Measurements from ENCODE around the gene MYO1D.
"Not testable (repeated sequence)": the region's sequence is repeated elsewhere in the genome, so short reads cannot be mapped to it uniquely, and the experiment has no call there.

MYO1D gene

GRCh38 chr17:32658470-32659418, 218.2 kb downstream of the MYO1D start:
- DNase-seq: no peak

- no peak for DNase-seq
Observed at GRCh38 chr17:32656886-32657285, 220.0 kb downstream of the MYO1D start.

GRCh38 chr17:32654324-32654723, 222.6 kb downstream of the MYO1D start:
- DNase-seq: no peak

- DNase-seq: no peak
Observed at GRCh38 chr17:32651084-32651483, 225.8 kb downstream of the MYO1D start.

- DNase-seq: no peak
Observed at GRCh38 chr17:32648450-32648849, 228.5 kb downstream of the MYO1D start.

GRCh38 chr17:32646941-32647340, 230.0 kb downstream of the MYO1D start:
- no peak for DNase-seq

- not testable (repeated sequence) for DNase-seq
Observed at GRCh38 chr17:32641514-32641913, 235.4 kb downstream of the MYO1D start.

- DNase-seq: no peak
Observed at GRCh38 chr17:32636598-32637218, 240.2 kb downstream of the MYO1D start.

GRCh38 chr17:32634167-32634566, 242.8 kb downstream of the MYO1D start:
- no peak for DNase-seq

GRCh38 chr17:32631341-32632096, 245.4 kb downstream of the MYO1D start:
- DNase-seq: no peak

- no peak for DNase-seq
Observed at GRCh38 chr17:32629563-32630190, 247.2 kb downstream of the MYO1D start.

- DNase-seq: no peak
Observed at GRCh38 chr17:32628271-32629044, 248.5 kb downstream of the MYO1D start.

GRCh38 chr17:32627239-32627996, 249.5 kb downstream of the MYO1D start:
- no peak for DNase-seq

GRCh38 chr17:32626379-32626791, 250.5 kb downstream of the MYO1D start:
- no peak for DNase-seq

GRCh38 chr17:32625971-32626370, 251.0 kb downstream of the MYO1D start:
- no peak for DNase-seq

- no peak for DNase-seq
Observed at GRCh38 chr17:32623196-32623595, 253.7 kb downstream of the MYO1D start.

- DNase-seq: no peak
Observed at GRCh38 chr17:32622540-32622939, 254.4 kb downstream of the MYO1D start.

- DNase-seq: no peak
Observed at GRCh38 chr17:32621612-32622312, 255.2 kb downstream of the MYO1D start.

GRCh38 chr17:32615326-32615725, 261.6 kb downstream of the MYO1D start:
- no peak for DNase-seq

GRCh38 chr17:32610943-32611342, 266.0 kb downstream of the MYO1D start:
- DNase-seq: no peak
